CD4-positive, alpha-beta T cell (primary cell): ENCODE results near the gene ILK. TPM values are rescaled to one million over a fixed set of nuclear protein-coding genes. Genes with fewer than 3 reads are reported as not detected.

Experiments
- ATAC-seq: fragments of 200-7000 bp; cut with Tn5 transposase; one replicate; pipeline ENCODE4 v1.10.0; 2022; ENCODE audit warnings: mild to moderate bottlenecking; ENCODE audit not compliant: poor library complexity
- CTCF ChIA-PET: fragments of 350-600 bp; sonication (Branson Sonifier 250); formaldehyde crosslinking; loops from one replicate; lab custom pipeline; 2021; ENCODE audit warnings: antibody characterized with exemption, inconsistent platforms; lab: Charles Lee
- POLR2A ChIA-PET: fragments of 350-600 bp; sonication (Branson Sonifier 250); formaldehyde crosslinking; loops from one replicate; lab custom pipeline; 2021; ENCODE audit warnings: antibody characterized with exemption, inconsistent platforms; lab: Charles Lee
- DNase-seq, 14 experiments: peaks; one replicate each; pipeline ENCODE4 v3.0.0-alpha.2; 2013 to 2020; ENCODE audit warnings: mixed read lengths in 2 of 14
- H3K27ac ChIP-seq, 2 donors: one replicate each; pipeline versions ENCODE4 v1.5.1 to v1.7.0; 2013; ENCODE audit warnings: low read length in 2 of 2, low read depth in 1 of 2, mild to moderate bottlenecking in 1 of 2
- H3K27me3 ChIP-seq, 2 experiments: 1 replicate in 1 of 2; 2 replicates in 1 of 2; pipeline versions ENCODE4 v1.6.1 to v1.7.0; 2013; ENCODE audit warnings: low read length in 2 of 2, control low read depth in 1 of 2, mild to moderate bottlenecking in 1 of 2, moderate library complexity in 1 of 2; ENCODE audit not compliant: insufficient read depth in 2 of 2, control insufficient read depth in 1 of 2
- H3K36me3 ChIP-seq: one replicate; pipeline ENCODE4 v1.6.1; 2013; ENCODE audit warnings: low read length, control low read depth; ENCODE audit not compliant: insufficient read depth
- H3K4me1 ChIP-seq: one replicate; pipeline ENCODE4 v1.6.1; 2013; ENCODE audit warnings: low read length, control low read depth; ENCODE audit not compliant: insufficient read depth
- H3K4me3 ChIP-seq: one replicate; pipeline ENCODE4 v1.5.1; 2013; ENCODE audit warnings: mild to moderate bottlenecking, low read length, moderate library complexity
- H3K9me3 ChIP-seq, 2 experiments: 1 replicate in 1 of 2; 2 replicates in 1 of 2; pipeline versions ENCODE4 v1.6.1 to v1.7.0; 2013; ENCODE audit warnings: low read length in 2 of 2, mild to moderate bottlenecking in 2 of 2, control low read depth in 1 of 2, moderate library complexity in 1 of 2; ENCODE audit not compliant: control insufficient read depth in 1 of 2, insufficient read depth in 1 of 2
- H3K27ac Mint-ChIP-seq: one replicate; pipeline ENCODE4 v1.8.0; 2020; ENCODE audit warnings: mixed read lengths
- H3K27me3 Mint-ChIP-seq: one replicate; pipeline ENCODE4 v1.8.0; 2021; ENCODE audit warnings: mixed read lengths
- H3K36me3 Mint-ChIP-seq: one replicate; pipeline ENCODE4 v1.8.0; 2021; ENCODE audit warnings: low read depth, mixed read lengths
- H3K4me1 Mint-ChIP-seq: one replicate; pipeline ENCODE4 v1.8.0; 2021; ENCODE audit warnings: low read depth, mixed read lengths
- H3K4me3 Mint-ChIP-seq: one replicate; pipeline ENCODE4 v1.8.0; 2020; ENCODE audit warnings: mild to moderate bottlenecking, mixed read lengths
- H3K9me3 Mint-ChIP-seq: one replicate; pipeline ENCODE4 v1.8.0; 2020; ENCODE audit warnings: mixed read lengths
- intact Hi-C, 2 experiments: fragments of 100-400 bp; cut with DNase I in 1 of 2; cut with micrococcal nuclease in 1 of 2; formaldehyde crosslinking; loops; one replicate each; pipeline versions ENCODE4 v1.15.1 to v1.9.0; 2023 to 2025; cut with DNase I, micrococcal nuclease
- total RNA-seq, 174 experiments: library from RNA in 2 of 174; stranded (reverse) in 2 of 174; gene quantifications; one replicate each; pipeline ENCODE4 v1.2.3 and lab custom pipeline; 2021 to 2026
- TF ChIP-seq, protein P1 (sequence below): fragments of 200-600 bp; IDR thresholded peaks from one replicate; pipeline ENCODE4 v1.8.0; 2022; ENCODE audit warnings: antibody characterized with exemption, mild to moderate bottlenecking

ILK gene
- total RNA-seq, 2 experiments from 2014 or later = 19.2 to 21.0 TPM

DNA sequence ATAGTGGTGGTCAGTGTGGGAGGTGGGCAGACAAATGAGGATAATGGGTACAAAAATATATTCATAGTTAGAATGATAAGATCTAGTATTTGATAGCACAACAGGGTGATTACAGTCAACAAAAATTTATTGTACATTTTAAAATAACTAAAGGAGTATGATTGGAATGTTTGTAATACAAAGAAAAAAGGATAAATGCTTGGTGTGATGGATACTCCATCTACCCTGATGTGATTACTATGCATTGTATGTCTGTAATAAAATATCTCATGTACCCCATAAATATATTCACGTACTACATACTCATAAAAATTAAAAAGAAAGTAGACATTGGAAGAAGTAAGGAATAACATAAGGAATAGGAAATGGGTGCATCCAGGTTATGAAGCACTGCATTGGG lies 15.6 kb upstream of the ILK start:
- no peaks in the 10 kb centered on the region for H3K27me3 ChIP-seq
- no peak overlapping the region for H3K27ac ChIP-seq
- H3K4me1 ChIP-seq = peaks cover under 1% of the 10 kb centered on the region
- TF ChIP-seq, protein P1, sequence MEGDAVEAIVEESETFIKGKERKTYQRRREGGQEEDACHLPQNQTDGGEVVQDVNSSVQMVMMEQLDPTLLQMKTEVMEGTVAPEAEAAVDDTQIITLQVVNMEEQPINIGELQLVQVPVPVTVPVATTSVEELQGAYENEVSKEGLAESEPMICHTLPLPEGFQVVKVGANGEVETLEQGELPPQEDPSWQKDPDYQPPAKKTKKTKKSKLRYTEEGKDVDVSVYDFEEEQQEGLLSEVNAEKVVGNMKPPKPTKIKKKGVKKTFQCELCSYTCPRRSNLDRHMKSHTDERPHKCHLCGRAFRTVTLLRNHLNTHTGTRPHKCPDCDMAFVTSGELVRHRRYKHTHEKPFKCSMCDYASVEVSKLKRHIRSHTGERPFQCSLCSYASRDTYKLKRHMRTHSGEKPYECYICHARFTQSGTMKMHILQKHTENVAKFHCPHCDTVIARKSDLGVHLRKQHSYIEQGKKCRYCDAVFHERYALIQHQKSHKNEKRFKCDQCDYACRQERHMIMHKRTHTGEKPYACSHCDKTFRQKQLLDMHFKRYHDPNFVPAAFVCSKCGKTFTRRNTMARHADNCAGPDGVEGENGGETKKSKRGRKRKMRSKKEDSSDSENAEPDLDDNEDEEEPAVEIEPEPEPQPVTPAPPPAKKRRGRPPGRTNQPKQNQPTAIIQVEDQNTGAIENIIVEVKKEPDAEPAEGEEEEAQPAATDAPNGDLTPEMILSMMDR = no peak
- Mint-ChIP-seq H3K4me1 (no peaks in the 10 kb centered on the region), H3K27ac (no peak overlapping the region), H3K9me3 (peaks cover 14% of the 10 kb centered on the region), H3K27me3 (no peaks in the 10 kb centered on the region), H3K36me3 (peaks cover 68% of the 10 kb centered on the region), H3K4me3 (no peak overlapping the region)
- H3K36me3 ChIP-seq = peaks cover 11% of the 10 kb centered on the region
- ATAC-seq = no peak
- ChIA-PET POLR2A (no interaction called here), CTCF (no interaction called here)
- H3K4me3 ChIP-seq = no peak overlapping the region
- no peak for DNase-seq
- intact Hi-C loops = no loop called here
- peaks cover 0 to 16% of the 10 kb centered on the region in 2 experiments for H3K9me3 ChIP-seq

GRCh38 chr11:6594142-6594768 lies 9.3 kb upstream of the ILK start:
- H3K9me3 ChIP-seq = no peaks in the 10 kb centered on the region
- TF ChIP-seq, protein P1 = no peak
- no peaks in the 10 kb centered on the region for H3K27me3 ChIP-seq
- Mint-ChIP-seq H3K4me1 (peaks cover 43% of the 10 kb centered on the region), H3K9me3 (no peaks in the 10 kb centered on the region), H3K27ac (peak overlapping the region; percentile 29), H3K27me3 (no peaks in the 10 kb centered on the region), H3K36me3 (peaks cover 85% of the 10 kb centered on the region), H3K4me3 (no peak overlapping the region)
- H3K36me3 ChIP-seq = peaks cover 48% of the 10 kb centered on the region
- intact Hi-C loops = loop anchor here in 1 of 2 experiments (10.0 kb wide), 1 partner anchor 59 kb away; no protein-coding TSS in a partner anchor
- ATAC-seq (no peak), DNase-seq (no peak)
- ChIA-PET POLR2A (interaction anchor here (0.7 to 1.5 kb wide), 2 partner anchors 9 to 75 kb away, joined by 3 to 6 read pairs; no protein-coding TSS in a partner anchor), CTCF (interaction anchor here (1.1 to 1.3 kb wide), 2 partner anchors 63 to 89 kb away, joined by 4 read pairs; partner anchors contain the start of gene MRPL17)
- H3K4me3 ChIP-seq = no peak overlapping the region
- H3K27ac ChIP-seq = no peak overlapping the region
- peaks cover 16% of the 10 kb centered on the region for H3K4me1 ChIP-seq

DNA sequence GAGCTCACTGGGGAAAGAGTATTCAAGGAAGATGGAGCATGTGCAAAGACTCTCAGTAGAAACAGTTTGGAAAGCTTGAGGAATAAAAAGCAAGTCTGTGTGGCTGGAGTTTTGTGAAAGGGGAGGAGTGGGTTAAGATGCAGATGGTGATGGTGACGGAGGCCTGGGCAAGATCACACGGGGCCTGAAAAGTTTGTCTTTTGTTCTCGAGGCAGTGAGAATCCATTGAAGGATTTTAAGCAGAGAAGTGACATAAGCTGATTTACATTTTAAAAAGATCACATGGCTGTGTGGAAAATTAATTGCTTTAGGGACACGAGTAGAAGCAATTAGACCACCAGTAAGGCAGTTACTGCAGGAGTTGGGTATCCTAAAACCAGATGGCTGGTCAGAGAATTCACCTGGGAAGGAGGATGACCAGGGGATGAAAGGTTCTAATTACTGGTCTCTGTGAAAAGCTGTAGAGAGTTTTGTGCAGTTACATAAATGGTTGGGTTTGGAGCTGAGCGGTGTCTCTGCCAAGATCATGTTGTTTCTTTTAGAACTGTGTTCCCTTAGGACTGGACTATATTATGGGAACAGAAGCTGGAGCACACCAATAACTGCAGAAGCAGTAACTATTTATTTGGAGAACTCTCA lies 7.2 kb upstream of the ILK start:
- ATAC-seq (no peak), DNase-seq (no peak)
- Mint-ChIP-seq H3K36me3 (peaks cover 89% of the 10 kb centered on the region), H3K4me3 (no peak overlapping the region), H3K27ac (no peak overlapping the region), H3K27me3 (no peaks in the 10 kb centered on the region), H3K9me3 (no peaks in the 10 kb centered on the region), H3K4me1 (peaks cover 48% of the 10 kb centered on the region)
- intact Hi-C loops = loop anchor here in 1 of 2 experiments (10.0 kb wide), 1 partner anchor 62 kb away; no protein-coding TSS in a partner anchor
- peaks cover 66% of the 10 kb centered on the region for H3K36me3 ChIP-seq
- no peak overlapping the region for H3K4me3 ChIP-seq
- CTCF ChIA-PET = interaction anchor here (0.6 to 0.9 kb wide), 2 partner anchors 53 to 87 kb away, joined by 3 to 4 read pairs; partner anchors contain the start of gene MRPL17
- H3K4me1 ChIP-seq = peaks cover 25% of the 10 kb centered on the region
- no peaks in the 10 kb centered on the region for H3K9me3 ChIP-seq
- H3K27me3 ChIP-seq = no peaks in the 10 kb centered on the region
- TF ChIP-seq, protein P1 = no peak
- POLR2A ChIA-PET = interaction anchor here (0.9 kb wide), 1 partner anchor 87 kb away, joined by 3 read pairs; the partner anchor contains the start of gene MRPL17
- H3K27ac ChIP-seq = no peak overlapping the region
